Right renal pelvis (tissue), 4 donors: ENCODE results near the gene SOX8. TPM values are rescaled to one million over a fixed set of nuclear protein-coding genes. Genes with fewer than 3 reads are reported as not detected.

Source experiments
- DNase-seq, 4 donors: peaks; one replicate each; pipeline ENCODE4 v3.0.0-alpha.2; 2013; ENCODE audit warnings: low read depth in 4 of 4, low spot score in 3 of 4, missing footprints in 1 of 4
- polyA plus RNA-seq, 4 donors: library from polyadenylated mRNA; unstranded; fragments of 120-200 nt; gene quantifications; one replicate each; pipeline ENCODE4 v1.2.1, GENCODE V29; 2013; ENCODE audit not compliant: insufficient read length in 4 of 4

The SOX8 gene
- polyA plus RNA-seq, 4 donors: 2.6 to 5.7 (median 4.0) TPM

DNA sequence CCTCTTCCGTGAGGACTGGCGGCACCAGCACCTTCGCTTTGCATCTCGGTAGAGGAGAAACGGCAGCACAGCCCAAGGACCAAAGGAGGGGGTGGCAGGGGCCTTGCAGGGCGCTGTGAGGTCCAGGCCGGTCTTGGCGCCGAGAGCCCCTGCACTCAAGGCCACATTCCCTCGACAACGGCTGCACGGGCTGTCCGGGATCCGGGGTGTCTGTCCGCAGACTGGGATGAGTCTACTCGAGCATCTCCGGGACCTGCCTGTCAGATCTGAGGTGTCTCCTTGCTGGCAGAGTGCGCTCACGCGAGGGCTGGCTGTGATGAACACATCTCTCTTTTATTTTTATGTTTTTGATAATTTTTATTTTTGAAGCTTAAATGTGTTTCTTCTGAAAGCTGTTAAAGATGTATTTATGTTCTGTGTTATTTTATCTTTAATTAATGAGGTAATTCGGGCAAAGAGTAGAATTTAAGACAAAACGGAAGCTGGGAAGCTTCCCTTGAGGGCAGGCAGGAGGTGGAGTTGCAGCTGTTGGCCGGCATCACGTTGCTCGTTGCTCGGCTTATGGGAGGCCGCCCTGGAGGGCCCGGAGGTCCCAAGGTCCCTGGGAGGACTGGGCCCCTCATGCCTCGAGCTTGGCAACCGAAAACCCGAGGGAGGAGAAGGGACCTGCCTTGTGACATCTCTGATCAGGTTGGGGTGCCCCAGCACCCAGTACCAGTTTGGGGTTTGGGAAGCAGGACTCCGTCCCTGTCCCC, 4.3 kb downstream of the SOX8 start:
- no peak for DNase-seq

DNA sequence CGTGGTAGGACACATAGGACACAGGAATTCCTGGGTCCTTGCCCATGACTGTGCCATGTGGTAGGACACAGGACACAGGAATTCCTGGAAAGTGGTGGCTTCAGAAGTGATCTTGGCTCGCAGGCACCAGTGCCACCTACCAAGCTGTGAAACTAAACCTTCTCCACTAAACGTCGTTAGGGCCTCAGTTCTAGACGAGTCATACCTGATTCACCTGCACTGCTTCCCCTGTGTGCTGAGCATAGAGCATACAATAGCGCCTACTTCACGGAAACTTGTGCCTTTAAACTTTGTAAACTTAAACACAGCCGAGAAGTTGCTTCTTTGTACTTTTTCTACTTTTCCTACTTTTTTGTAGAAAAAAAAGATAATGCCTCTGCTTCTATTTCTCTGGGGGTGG, 4.8 kb downstream of the SOX8 start:
- DNase-seq: no peak

DNA sequence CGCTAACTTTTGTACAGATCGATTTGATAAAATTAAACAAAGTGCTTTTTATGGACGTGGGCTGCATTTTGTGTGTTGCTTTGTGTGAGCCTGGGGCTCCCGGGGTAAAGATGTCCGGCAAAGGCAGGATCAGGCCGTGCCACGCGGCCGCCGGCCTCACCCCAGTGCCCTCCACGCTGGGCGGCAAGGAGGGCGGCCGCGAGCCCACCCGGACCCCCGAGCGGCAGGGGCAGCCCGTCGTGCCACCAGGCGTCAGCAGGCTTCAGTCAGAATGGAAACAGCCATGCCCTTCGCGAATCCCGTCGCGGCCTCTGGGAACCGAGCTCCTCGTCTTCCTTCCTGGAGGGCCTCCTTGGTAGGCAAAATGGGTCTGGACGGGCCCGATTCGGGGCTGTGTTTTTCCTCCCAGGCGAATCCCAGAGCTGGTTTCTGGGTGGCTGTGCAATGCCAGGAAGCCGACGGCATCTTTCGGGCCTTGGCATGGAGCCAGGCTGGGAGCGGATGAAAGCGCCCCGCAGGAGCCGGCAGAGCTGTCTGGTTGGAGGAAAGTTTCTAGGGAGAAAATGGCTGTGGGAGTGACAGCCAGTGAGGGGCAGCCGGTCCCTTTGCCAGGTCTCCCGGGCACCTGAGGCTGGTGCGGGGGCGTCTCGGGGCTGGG, 5.5 kb downstream of the SOX8 start:
- no peak for DNase-seq

DNA sequence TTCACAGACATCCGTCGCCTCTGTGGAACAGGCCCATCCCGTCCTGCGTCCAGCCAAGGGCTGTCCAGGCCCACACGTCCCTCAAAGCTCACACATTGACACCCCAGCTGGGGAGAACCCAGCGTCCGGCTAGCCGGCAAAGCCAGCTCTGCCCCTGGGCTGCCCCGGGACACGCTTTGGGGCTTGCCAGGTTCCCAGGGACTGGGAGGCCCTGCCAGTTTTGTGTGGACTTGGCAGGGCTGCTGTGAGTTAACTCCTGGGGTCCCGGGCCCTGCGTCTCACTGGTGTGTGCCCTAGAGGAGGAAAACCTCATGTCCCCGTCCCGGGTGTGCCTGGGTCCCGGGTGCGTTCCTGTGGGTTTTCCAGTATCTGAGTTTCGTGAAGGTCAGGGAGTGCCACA, 6.3 kb downstream of the SOX8 start:
- no peak for DNase-seq

DNA sequence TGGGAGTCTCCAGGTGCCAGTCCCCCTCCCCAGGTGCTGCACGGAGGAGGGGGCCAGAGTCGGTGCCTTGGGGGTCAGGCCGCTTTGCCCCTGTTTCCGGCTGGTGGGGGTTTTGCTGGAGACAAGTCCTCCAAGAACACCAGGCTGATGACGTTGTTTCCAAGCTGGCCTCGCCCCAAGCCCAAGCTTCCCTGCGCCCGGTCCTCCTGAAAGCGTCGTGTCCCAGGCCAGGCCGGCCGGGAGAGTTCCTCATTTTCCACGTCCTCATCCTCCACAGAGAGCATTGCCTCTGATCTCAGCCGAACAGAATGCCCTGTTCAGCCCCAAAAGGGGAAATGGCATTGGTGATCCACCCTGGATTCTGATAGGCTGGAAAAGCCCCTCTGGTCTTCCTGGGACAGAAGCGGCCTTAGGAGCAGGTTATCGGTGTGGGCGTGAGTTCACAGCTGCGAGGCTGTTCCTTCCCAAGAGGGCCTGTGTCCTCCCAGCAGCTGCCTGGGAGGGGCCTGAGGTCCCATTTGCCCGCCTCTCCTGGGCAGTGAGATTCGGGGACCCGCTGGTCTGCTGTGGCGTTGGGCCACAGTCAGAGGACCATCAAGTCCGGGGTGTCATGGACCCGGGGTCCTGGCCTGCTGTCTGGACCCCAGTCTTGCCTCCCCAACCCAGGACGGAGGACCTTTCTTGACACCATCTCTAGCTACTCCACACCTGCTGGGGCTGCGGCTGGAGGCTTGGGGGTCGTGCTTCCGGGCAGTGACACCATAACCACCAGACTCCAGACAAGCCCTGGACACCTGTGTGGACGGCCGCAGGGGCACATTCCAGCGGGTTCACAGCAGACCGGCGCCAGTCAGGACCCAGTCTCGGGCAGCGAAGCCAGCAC, 7.1 kb downstream of the SOX8 start:
- no peak for DNase-seq

DNA sequence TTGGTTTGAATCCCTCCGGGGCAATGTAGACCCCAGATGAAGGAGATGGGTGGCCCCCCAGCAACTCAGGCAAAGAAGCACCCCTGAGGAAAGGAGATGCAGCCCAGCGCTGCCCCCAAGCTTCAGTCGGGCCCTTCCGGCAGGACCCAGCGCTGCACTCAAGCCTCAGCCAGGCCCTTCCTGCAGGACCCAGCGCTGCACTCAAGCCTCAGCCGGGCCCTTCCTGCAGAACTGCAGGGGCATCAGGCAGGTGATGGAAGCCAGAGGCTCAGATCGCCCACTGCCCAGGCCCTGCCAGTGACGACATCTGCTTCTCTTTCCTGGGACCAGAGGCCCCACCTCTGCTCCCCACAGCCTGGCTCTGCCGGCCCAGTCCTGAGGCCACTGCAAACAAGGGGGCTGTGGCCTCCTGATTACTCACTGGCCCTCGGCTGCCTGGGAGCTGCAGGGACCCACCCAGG, 7.8 kb downstream of the SOX8 start:
- no peak for DNase-seq

- DNase-seq: no peak
These were observed 9.1 kb downstream of the SOX8 start for GRCh38 chr16:990516-991291.

GRCh38 chr16:991345-991744, 9.8 kb downstream of the SOX8 start:
- DNase-seq: no peak

DNA sequence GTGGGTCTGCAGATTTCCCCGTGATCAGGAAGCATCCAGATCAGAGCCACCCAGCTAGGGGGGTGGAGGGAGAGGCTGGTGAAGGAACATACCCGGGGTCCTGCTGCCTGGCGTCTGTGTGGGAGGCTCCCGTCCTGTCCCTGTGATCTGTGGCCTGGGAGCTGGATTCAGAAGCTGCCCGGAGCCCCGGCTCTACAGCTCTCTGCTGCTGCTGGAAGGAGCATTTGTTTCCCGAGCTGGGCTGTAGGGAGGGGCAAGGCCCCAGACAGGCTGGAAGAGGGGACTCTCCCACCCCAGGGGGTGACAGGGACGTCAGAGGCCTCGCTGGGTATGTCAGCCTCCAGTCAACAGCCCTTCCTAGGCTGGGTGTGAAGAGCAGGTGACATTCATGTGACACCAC, 10.2 kb downstream of the SOX8 start:
- no peak for DNase-seq

GRCh38 chr16:993731-994130, 12.2 kb downstream of the SOX8 start:
- no peak for DNase-seq

DNA sequence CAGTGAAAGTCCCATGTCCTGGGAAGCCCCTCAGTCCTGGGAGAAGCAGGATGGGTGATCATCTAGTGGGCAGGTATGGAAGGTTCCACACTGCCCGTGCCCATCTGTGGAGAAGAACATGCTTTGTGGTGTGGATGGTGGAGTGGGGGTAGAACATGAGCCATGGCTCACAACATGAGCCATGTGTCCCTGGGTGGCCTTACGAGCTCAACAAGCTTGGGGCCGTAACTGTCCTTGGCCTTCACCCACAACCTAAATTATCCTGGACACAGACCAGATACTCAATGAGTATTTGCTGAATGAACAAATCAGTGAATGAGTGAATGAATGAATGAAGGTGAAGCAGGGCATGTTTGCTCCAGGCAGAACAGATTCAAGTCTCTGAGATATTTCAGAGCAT, 13.5 kb downstream of the SOX8 start:
- DNase-seq: no peak

- no peak for DNase-seq
These were observed 14.2 kb downstream of the SOX8 start for GRCh38 chr16:995783-996182.

DNA sequence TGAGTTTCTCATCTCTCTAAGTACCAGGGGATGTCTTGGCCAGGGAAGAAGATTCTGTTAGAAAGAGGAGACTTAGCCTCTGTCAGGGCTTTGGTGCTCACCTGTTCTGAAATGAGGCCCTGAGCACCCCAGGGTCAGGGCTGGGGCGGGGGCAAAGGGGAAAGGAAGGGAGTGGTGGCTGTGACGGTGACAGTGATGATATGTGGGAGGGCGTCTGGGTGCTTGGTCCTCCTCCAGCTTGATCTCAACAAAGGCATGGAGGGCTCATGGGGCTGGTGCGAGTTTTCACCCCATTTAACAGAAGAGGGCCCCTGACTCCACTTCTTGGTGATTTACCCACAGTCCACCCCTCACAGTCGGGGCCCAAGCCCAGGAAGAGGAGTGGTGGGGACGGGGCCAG, 15.1 kb downstream of the SOX8 start:
- no peak for DNase-seq

- DNase-seq: no peak
These were observed 16.0 kb downstream of the SOX8 start for GRCh38 chr16:997440-998051.

DNA sequence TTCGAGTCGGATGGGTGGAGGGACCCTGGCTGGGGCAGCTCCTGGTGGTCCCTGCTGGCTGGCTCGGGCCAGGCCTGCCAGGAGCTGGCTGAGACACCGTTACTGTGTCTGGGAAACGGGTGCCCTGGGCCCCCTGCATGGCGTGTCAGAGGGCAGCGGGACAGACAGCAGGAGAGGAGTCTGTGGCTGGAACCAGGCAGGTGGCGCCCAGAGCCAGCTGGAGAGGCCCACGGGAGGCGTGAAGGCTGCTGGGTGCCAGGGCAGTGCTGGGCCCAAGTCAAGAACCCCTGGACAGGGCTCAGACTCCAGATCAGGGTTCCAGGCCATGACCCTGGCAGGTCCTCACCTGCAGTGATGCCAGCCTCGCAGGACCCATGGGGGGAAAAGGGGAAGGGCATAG, 16.6 kb downstream of the SOX8 start:
- DNase-seq: no peak

GRCh38 chr16:998615-999014, 17.0 kb downstream of the SOX8 start:
- no peak for DNase-seq

DNA sequence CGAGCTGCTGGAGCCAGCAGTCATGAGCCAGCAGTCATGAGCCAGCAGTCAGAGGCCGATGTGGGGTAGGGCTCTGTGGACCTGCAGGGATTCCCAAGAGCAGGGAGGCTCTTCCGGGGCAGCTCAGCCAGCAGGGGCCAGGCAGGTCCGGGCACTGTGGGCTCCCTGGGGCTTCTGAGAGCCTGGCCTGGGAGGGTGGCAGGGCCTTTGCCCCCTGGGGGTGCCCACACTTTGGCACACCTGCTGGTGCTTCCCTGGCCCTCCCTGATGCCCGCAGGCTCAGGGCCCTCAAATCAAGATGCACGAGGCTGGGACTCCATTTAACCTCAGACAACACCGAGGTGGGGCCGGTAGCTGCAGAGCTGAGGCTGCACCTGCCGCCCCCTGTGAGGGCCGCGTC, 18.1 kb downstream of the SOX8 start:
- DNase-seq: no peak

- no peak for DNase-seq
These were observed 19.0 kb downstream of the SOX8 start for GRCh38 chr16:1000608-1001007.

GRCh38 chr16:1001096-1001495, 19.5 kb downstream of the SOX8 start:
- no peak for DNase-seq
